Measurements from ENCODE around the gene LCN6. TPM values are rescaled to one million over a fixed set of nuclear protein-coding genes. Genes with fewer than 3 reads are reported as not detected.
"Not testable (repeated sequence)": the region's sequence is repeated elsewhere in the genome, so short reads cannot be mapped to it uniquely, and the experiment has no call there.

The LCN6 gene
- total and polyA plus RNA-seq, 9 of the 15 experiments (the other 6 are each of a cell fraction or from before 2014, with no cell fraction given), result 0.10 to 0.45 (median 0.37) TPM; not detected in 5

DNA sequence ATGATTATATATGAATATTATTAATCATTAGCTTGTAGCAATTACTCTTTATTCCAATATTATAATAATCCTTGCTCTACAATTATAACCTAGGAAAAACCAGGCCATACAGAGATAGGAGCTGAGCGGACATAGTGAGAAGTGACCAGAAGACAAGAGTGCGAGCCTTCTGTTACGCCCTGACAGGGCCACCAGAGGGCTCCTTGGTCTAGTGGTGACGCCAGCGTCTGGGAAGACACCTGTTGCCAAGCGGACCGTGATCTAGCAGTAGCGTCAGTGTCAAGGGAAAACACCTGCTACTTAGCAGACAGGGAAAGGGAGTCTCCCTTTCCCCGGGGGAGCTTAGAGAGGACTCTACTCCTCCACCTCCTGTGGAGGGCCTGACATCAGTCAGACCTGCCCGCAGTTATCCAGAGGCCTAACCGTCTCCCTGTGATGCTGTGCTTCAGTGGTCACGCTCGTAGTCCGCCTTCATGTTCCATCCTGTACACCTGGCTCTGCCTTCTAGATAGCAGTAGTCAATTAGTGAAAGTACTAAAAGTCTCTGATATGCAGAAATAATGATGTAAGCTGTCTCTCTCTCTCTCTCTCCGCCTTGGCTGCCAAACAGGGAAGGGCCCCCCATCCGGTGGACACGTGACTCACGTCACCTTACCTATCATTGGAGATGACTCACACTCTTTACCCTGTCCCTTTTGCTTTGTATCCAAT lies 18.2 kb upstream of the LCN6 start:
- not testable (repeated sequence) for H2AFZ ChIP-seq (ENCODE audit: low read depth, low read length); BruUV-seq (replicated peaks); TF ChIP-seq JUND (tag; IDR thresholded peaks at IDR 0.05; ENCODE audit: borderline replicate concordance, low read depth, low read length)
- TF ChIP-seq ZFX (CRISPR knock-in tag; IDR thresholded peaks at IDR 0.05), result peak; percentile 36; the same call in 1 of the 2 replicates
- peak; percentile 30; the same call in 1 of the 2 replicates for TF ChIP-seq CTBP1 (IDR thresholded peaks at IDR 0.05; ENCODE audit: borderline replicate concordance)
- TF ChIP-seq, protein P1, sequence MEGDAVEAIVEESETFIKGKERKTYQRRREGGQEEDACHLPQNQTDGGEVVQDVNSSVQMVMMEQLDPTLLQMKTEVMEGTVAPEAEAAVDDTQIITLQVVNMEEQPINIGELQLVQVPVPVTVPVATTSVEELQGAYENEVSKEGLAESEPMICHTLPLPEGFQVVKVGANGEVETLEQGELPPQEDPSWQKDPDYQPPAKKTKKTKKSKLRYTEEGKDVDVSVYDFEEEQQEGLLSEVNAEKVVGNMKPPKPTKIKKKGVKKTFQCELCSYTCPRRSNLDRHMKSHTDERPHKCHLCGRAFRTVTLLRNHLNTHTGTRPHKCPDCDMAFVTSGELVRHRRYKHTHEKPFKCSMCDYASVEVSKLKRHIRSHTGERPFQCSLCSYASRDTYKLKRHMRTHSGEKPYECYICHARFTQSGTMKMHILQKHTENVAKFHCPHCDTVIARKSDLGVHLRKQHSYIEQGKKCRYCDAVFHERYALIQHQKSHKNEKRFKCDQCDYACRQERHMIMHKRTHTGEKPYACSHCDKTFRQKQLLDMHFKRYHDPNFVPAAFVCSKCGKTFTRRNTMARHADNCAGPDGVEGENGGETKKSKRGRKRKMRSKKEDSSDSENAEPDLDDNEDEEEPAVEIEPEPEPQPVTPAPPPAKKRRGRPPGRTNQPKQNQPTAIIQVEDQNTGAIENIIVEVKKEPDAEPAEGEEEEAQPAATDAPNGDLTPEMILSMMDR (IDR thresholded peaks at IDR 0.05 in 2 of 3, conservative IDR thresholded peaks at IDR 0.05 in 1 of 3; ENCODE audit: insufficient read depth in 2 of 3, low read depth in 1 of 3, low read length in 3 of 3), result peak in 1 of 3 experiments; percentile 19; a peak in 1 of 6 replicates
- TF ChIP-seq, protein P2, sequence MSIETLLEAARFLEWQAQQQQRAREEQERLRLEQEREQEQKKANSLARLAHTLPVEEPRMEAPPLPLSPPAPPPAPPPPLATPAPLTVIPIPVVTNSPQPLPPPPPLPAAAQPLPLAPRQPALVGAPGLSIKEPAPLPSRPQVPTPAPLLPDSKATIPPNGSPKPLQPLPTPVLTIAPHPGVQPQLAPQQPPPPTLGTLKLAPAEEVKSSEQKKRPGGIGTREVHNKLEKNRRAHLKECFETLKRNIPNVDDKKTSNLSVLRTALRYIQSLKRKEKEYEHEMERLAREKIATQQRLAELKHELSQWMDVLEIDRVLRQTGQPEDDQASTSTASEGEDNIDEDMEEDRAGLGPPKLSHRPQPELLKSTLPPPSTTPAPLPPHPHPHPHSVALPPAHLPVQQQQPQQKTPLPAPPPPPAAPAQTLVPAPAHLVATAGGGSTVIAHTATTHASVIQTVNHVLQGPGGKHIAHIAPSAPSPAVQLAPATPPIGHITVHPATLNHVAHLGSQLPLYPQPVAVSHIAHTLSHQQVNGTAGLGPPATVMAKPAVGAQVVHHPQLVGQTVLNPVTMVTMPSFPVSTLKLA (conservative IDR thresholded peaks at IDR 0.05), result 0 out of 4 replicates have a peak, but pooled peaks of 1 of the 2 experiments have one; percentile 30
- peak; percentile 45 for TF ChIP-seq ATF7 (IDR thresholded peaks at IDR 0.05)
- TF ChIP-seq SMARCA4 (IDR thresholded peaks at IDR 0.05), result peak; percentile 18; the same call in 1 of the 2 replicates
- peak; percentile 51 for TF ChIP-seq FOSL1 (tag; conservative IDR thresholded peaks at IDR 0.05)
- peak; percentile 35; the same call in 1 of the 2 replicates for TF ChIP-seq DPF2 (IDR thresholded peaks at IDR 0.05)
- TF ChIP-seq JUND (IDR thresholded peaks at IDR 0.05; ENCODE audit: borderline replicate concordance, low read depth, low read length), result peak; percentile 70; the same call in 1 of the 2 replicates
- TF ChIP-seq, protein P3, sequence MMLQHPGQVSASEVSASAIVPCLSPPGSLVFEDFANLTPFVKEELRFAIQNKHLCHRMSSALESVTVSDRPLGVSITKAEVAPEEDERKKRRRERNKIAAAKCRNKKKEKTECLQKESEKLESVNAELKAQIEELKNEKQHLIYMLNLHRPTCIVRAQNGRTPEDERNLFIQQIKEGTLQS (IDR thresholded peaks at IDR 0.05), result peak; percentile 88
- TF ChIP-seq, protein P3 (CRISPR knock-in tag; conservative IDR thresholded peaks at IDR 0.05), result not testable (repeated sequence)
- TF ChIP-seq, protein P4, sequence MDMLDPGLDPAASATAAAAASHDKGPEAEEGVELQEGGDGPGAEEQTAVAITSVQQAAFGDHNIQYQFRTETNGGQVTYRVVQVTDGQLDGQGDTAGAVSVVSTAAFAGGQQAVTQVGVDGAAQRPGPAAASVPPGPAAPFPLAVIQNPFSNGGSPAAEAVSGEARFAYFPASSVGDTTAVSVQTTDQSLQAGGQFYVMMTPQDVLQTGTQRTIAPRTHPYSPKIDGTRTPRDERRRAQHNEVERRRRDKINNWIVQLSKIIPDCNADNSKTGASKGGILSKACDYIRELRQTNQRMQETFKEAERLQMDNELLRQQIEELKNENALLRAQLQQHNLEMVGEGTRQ (CRISPR knock-in tag; IDR thresholded peaks at IDR 0.05), result peak; percentile 81
- peak; percentile 74; the same call in 1 of the 2 replicates for TF ChIP-seq ZEB2 (IDR thresholded peaks at IDR 0.05)
- peak; percentile 63; the same call in 1 of the 2 replicates for TF ChIP-seq BHLHE40 (IDR thresholded peaks at IDR 0.05; ENCODE audit: low read length)
- peak; percentile 43; the same call in 1 of the 2 replicates for TF ChIP-seq ARID1B (IDR thresholded peaks at IDR 0.05)

More for the DNA sequence above, 18.2 kb upstream of the LCN6 start:
- H3K79me2 ChIP-seq (ENCODE audit: control insufficient read depth, insufficient read depth, low read length); H3K9ac ChIP-seq (ENCODE audit: insufficient read depth in 1 of 2, low read depth in 2 of 2, low read length in 2 of 2); ATAC-seq; in situ Hi-C loops (cut with MboI); H3K36me3 ChIP-seq (ENCODE audit: control insufficient read depth, insufficient read depth, low read length); H3K9me3 ChIP-seq (replicated peaks; ENCODE audit: control insufficient read depth, insufficient read depth, low read depth, low read length); H3K27me3 ChIP-seq (ENCODE audit: control insufficient read depth in 2 of 2, insufficient read depth in 2 of 2, low read length in 2 of 2); H3K4me3 ChIP-seq; H3K9me1 ChIP-seq (ENCODE audit: control insufficient read depth, insufficient read depth, low read length); H3K27ac ChIP-seq (ENCODE audit: extremely low read depth, low read depth, low read length); H4K20me1 ChIP-seq (replicated peaks; ENCODE audit: control insufficient read depth, insufficient read depth, low read length): not testable (repeated sequence)
- intact Hi-C loops (cut with micrococcal nuclease), result loop anchor here (1.0 kb wide), 1 partner anchor 18 kb away; no protein-coding TSS in a partner anchor
- Histone ChIP-seq H3K4me2 (ENCODE audit: insufficient read depth, low read length) (peak overlapping the region; percentile 37), H3K4me1 (replicated peaks in 1 of 2; ENCODE audit: control insufficient read depth in 2 of 2, insufficient read depth in 2 of 2, low read length in 2 of 2) (peaks cover 16 to 51% of the 10 kb centered on the region in 2 experiments; a peak in 4 of 5 replicates)
- FAIRE-seq (peak; percentile 86), DNase-seq (ENCODE audit: extremely low read depth in 1 of 4, low spot score in 3 of 4) (peak in 1 of 4 experiments; percentile 75)
- CTCF ChIA-PET (ENCODE audit: low intra/inter-chr PET ratio), result interaction anchor here (1.3 to 1.4 kb wide), 2 partner anchors 18 to 24 kb away, joined by 4 to 8 read pairs; partner anchors contain the start of gene TMEM141
- POLR2A ChIA-PET, result interaction anchor here (0.9 to 1.2 kb wide), 4 partner anchors 8 to 40 kb away, joined by 3 to 5 read pairs (median 3); no protein-coding TSS in a partner anchor
- 11% methylated on average over 9 of the region's 18 CpGs for WGBS (ENCODE audit: insufficient coverage, low coverage, missing lambda C conversion rate)

All from K562 (cell line).